SK-N-SH (cell line): ENCODE data around the gene OR51E1.

Source experiments
- CTCF ChIP-seq: fragments of 200-600 bp; sonication (generic); IDR thresholded peaks from 2 replicates; pipeline ENCODE4 v1.6.1; 2017; ENCODE audit warnings: antibody characterized with exemption, mild to moderate bottlenecking, moderate library complexity
- EP300 ChIP-seq, 2 experiments: IDR thresholded peaks; 2 replicates each; pipeline versions ENCODE4 v1.4.0 to v1.6.1; 2012; ENCODE audit warnings: borderline replicate concordance in 1 of 2, low read depth in 1 of 2, low read length in 1 of 2
- MEF2A ChIP-seq: IDR thresholded peaks from 2 replicates; pipeline ENCODE4 v1.4.0; 2012; ENCODE audit warnings: low read depth, borderline replicate concordance
- MXI1 ChIP-seq: IDR thresholded peaks from 2 replicates; pipeline ENCODE4 v1.6.1; 2012; ENCODE audit warnings: mild to moderate bottlenecking, low read depth, low read length, improper control_type of control experiment
- POLR2AphosphoS5 ChIP-seq: IDR thresholded peaks from 2 replicates; pipeline ENCODE4 v1.6.1; 2012; ENCODE audit warnings: low read depth, low read length
- REST ChIP-seq: IDR thresholded peaks from 2 replicates; pipeline ENCODE4 v1.6.1; 2012; ENCODE audit warnings: mild to moderate bottlenecking, low read depth, low read length, moderate library complexity
- TAF1 ChIP-seq: IDR thresholded peaks from 2 replicates; pipeline ENCODE4 v1.6.1; 2012; ENCODE audit warnings: low read depth, mild to moderate bottlenecking, low read length, moderate library complexity, borderline replicate concordance
- TEAD4 ChIP-seq: IDR thresholded peaks from 2 replicates; pipeline ENCODE4 v1.4.0; 2012; ENCODE audit warnings: mild to moderate bottlenecking, borderline replicate concordance; ENCODE audit not compliant: insufficient read depth
- USF1 ChIP-seq: IDR thresholded peaks from 2 replicates; pipeline ENCODE4 v1.4.0; 2012; ENCODE audit warnings: low read depth, borderline replicate concordance
- USF2 ChIP-seq: fragments of 150-350 bp; IDR thresholded peaks from 2 replicates; pipeline ENCODE4 v1.6.1; 2017; ENCODE audit warnings: antibody characterized with exemption, low read length, low read depth, borderline replicate concordance
- ZBTB33 ChIP-seq: IDR thresholded peaks from 2 replicates; pipeline ENCODE4 v1.4.0; 2012; ENCODE audit warnings: low read depth, borderline replicate concordance

GRCh38 chr11:4665424-4665823 lies 21.6 kb downstream of the OR51E1 start:
- TF ChIP-seq POLR2AphosphoS5 (no peak), TAF1 (no peak), USF2 (no peak), CTCF (no peak), ZBTB33 (no peak), MEF2A (no peak), EP300 (IDR thresholded peaks at IDR 0.05; ENCODE audit: borderline replicate concordance in 1 of 2, low read depth in 1 of 2, low read length in 1 of 2) (no peak), REST (no peak), MXI1 (no peak), USF1 (no peak), TEAD4 (no peak)
